GM21423 (cell line): ENCODE measurements around the gene FRMD3.

Source experiments
- ATAC-seq: cut with Tn5 transposase; IDR thresholded peaks from one replicate; pipeline ENCODE4 v1.9.1; 2021; ENCODE audit warnings: mild to moderate bottlenecking, moderate library complexity; ENCODE audit not compliant: unreplicated experiment

The FRMD3 gene

DNA sequence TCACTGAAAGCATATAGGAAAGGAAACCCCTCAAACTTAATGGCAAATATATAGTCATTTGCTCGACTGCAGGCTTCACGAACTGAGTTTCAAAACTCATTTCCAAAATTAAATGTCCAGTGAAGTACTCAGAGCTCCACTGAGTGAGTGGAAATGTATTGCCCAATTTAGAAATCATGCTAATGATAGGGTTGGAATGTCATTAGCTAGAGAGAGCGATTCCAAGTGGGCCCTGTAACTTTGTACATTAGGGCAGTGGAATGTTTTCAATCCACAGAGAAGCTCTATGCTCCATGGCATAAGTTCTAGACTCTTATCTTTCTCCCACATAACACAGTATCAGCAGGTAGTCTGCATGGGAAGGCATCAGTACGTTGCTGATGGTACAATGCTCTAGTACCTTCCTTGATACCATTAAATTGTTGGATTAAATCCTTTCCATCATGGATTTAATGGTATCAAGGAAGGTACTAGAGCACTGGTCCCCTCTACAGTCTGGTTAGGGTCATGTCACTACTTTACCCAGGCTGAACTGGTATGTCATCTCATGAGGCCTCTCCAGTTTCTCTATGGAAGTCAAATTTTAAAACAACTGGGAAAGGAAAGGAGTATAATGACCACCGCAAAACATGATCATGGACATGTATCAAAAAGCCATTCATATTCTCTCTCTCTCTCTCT, 292.1 kb downstream of the FRMD3 start:
- ATAC-seq: no peak

GRCh38 chr9:83242066-83242465, 296.1 kb downstream of the FRMD3 start:
- no peak for ATAC-seq

DNA sequence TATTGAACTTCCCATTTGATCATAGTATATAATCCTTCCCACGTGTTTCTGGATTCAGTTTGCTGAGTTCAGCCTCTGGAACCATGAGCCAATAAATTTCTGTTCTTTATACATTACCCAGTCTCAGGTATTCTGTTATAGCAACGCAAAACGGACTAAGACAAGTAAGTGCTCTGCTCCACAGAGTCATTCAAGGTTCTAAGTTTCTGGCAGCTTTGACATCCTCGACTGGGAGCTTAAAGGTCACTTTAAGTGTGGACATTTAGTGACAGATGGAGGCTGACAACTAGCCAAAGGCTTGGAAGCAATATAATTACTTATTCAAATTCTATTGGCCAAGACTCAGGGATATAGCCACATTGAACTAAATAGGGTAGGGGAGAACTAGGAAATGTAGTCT, 297.5 kb downstream of the FRMD3 start:
- no peak for ATAC-seq

DNA sequence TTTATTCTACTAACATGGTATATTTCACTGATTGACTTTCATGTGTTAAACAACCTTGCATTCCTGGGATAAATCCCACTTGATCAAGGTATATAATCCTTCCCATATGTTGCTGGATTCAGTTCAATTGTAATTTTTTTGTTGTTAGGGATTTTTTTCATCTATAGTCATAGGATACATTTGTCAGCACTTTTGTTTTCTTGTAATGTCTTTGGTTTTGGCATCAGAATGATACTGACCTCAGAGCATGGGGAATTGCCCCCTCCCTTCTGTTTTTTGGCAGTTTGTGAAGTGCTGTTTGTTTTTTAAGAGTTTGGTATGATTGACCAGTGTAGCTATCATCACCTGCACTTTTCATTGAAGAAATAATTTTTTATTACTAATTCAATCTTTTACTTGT, 298.5 kb downstream of the FRMD3 start:
- ATAC-seq: no peak

- ATAC-seq: no peak
These were observed 299.1 kb downstream of the FRMD3 start for GRCh38 chr9:83238871-83239640.

DNA sequence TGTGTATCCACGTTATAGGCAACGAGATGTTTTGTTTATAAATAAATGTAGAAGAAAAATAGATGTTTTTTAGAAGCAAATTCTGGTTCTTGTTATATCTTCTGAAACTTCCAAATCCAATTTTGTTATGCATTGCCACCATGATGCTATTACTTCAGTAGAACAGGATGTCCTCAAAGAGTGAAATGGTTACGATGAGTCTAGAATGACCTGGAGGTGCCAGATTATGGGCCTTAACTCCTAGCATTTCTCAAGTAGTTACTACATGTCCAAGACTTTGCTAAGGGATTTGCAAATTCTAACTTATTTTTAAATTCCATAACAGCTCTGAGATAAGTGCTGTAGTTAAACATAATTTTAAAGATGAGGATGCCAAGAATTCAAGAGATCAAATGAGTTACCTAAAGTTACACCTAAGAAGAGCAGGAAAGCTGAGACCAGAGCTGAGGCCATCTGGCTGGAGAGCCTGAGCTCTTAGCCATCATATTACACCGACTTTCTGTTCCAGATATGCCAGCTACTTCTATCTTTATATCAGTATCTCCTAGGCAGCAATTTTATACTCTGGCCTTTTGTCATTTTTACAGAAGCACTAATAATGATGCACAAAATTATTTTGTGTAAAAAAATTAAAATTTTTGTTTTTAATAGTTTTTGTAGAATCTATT, 302.0 kb downstream of the FRMD3 start:
- no peak for ATAC-seq

GRCh38 chr9:83235526-83235925, 302.7 kb downstream of the FRMD3 start:
- no peak for ATAC-seq

GRCh38 chr9:83234541-83234940, 303.7 kb downstream of the FRMD3 start:
- no peak for ATAC-seq

- no peak for ATAC-seq
These were observed 304.6 kb downstream of the FRMD3 start for GRCh38 chr9:83233647-83234046.

DNA sequence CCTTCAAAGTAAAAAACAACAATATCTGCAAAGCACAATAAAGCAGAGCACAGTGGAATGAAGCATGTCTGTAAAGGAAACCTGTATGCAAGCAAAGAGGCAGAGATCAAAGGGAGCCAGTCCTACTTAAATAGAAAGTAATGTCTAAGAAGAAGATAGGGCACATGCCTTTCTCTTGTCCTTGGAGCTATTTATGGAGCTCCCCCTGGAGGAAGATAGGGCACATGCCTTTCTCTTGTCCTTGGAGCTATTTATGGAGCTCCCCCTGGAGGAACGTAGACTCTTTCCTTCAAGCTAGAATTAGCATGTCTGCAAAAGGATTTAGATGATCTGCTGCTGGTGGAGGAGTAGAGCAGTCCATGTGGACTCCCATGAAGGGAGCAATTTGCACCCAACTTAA, 307.2 kb downstream of the FRMD3 start:
- ATAC-seq: peak; percentile 90

GRCh38 chr9:83220730-83221129, 317.5 kb downstream of the FRMD3 start:
- peak; percentile 89 for ATAC-seq

- no peak for ATAC-seq
These were observed 318.2 kb downstream of the FRMD3 start for GRCh38 chr9:83219924-83220438.

DNA sequence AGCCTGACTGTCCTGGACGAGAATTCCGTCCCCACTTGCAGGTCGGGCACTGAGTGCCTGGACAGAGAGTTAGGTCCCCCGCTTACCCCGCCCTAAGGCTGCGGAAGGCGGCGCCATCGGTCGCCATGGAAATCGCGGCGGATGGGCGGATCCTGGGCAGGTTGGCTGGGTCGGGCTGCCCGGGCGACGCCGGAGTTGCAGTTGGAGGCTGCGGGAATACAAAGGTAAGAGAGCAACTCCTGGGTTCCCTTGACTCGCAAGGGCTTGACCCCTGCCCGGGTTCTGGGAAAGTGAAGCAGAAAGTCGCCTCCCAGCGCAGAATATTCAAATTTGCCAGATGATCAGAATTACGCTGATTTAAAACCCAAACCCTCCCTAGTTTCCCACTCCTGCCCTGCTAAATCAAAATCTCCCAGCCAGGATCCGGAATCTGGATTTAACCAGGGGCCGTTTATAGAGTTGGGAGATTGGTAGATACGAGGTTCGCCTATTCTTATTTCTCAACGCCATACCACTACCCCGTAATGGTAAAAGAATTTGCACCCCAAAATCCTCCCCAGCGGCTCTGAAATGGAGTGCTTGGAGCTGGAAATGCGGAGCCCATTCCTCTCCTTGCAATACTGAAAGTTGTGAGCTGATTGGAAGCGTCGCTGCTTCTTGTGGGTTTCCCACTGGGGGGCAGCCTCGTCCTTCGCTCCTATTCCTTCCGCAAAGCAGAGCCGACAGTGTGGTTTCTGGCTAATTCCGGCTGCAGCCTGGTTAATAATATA, 318.9 kb downstream of the FRMD3 start:
- peak; percentile 62 for ATAC-seq

- ATAC-seq: no peak
These were observed 319.6 kb downstream of the FRMD3 start for GRCh38 chr9:83218411-83219090.

DNA sequence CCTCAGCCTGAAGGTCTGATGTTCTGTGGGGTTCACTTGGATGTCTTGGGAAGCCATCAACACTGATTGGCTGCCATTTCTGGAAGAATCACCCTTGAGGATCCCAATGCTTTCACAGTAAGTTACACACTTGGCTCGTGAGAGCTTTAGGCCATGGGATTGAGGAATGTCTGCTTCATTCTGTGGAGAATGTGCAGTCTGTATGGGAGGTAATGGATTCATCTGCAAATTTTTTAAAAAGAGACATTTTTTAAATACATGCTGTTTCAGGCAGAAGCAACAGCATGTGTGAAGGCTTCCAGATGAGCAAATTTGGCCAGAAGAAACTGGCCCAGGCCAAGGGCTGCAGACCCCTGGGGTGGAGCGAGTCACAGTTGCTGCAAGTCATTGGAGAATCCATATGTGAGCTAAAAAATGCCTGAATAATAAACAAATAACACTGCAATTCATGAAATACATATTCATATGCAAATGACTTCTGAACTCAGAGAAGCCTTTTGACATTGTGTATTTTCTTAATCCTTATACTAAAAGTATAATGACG, 328.9 kb downstream of the FRMD3 start:
- no peak for ATAC-seq

DNA sequence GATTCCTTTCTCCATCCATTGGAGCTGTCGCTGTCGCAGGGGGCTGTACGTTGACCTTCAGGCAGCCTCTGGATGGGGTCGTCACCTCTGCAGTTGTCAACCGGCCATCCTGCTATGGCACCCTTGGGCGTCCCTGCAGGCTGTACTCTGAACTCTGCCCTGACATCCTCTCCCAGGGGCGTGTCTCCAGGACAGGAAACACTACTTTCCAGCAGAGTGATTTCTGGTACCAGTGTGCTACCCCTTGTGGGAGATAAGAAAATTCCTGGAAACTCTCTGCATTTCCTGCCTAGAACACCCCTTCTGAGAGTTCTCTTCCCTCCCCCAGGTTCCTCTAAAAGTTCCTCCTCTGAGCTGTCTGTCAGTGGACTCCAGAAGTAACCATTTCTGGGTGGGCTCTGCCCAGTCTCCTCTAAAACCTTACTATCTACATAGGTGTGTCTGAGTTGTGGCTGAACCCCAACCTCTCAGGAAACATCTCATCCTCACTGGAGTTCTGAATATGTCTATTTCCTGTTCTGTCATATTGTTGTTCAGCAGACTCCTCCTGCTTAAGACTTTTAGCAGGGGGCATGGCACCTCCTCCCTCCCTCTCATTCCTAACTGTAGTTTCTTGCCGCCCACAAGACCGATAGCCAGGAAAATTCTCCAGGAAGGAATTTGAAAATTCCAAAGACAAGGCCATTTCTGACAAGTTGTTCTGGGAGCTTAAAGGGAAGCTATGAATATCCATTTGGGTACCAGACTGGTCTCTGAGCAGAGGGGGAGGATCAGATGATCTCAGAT, 329.9 kb downstream of the FRMD3 start:
- ATAC-seq: no peak

DNA sequence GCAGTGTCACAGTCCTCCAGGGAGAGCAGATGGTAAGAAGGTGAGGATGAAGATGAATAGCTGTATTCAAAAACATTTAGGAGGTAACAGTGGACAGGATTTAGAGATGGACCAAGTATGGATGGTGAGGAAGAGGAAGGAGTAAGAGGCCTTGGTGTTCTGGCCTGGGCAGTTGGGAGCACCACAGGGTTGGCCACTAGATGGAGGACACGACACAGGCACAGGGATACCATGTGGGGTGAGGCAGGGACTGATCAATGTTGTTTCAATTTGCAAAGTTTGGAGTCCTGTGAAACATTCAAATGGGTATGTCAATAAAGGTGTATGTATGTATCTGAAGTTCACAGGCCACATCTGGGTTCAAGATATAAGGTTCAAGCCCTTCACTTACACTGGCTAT, 334.2 kb downstream of the FRMD3 start:
- ATAC-seq: no peak

DNA sequence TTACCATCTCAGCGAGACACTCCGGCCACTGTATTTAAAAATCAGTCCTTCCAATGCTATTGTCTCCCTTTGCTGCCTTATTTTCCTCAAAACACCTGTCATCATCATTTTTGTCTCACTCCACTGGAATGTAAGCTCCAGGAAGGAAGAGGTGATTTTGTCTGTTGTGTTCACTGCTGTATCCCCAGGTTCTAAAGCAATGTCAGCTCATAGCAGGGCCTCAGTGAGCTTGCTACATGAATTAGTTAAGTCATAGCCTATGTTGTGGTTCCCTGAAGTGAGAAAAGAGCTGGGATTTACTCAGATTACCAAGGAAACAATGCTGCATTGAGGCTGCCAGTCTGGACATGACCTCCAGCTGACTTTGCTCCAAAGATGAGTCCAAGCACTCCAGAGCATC, 337.7 kb downstream of the FRMD3 start:
- no peak for ATAC-seq

DNA sequence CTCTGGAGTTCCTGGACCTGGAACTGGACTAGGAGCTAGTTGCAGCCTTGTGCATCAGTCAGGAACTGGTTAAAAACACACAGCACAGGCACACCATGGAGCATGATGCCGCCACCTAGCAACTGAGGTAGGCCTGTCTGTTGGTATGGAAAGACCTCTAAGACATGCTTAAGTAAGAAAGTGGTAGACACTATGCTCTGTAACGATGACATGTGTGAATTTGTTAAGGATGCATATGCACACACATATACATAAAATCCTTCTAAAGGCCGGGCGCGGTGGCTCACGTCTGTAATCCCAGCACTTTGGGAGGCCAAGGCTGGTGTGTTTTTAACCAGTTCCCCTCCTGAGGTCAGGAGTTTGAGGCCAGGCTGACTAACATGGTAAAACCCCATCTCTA, 338.4 kb downstream of the FRMD3 start:
- no peak for ATAC-seq
